GM23338 (cell line): Measurements from ENCODE around the gene ELFN1. TPM values are rescaled to one million over a fixed set of nuclear protein-coding genes. Genes with fewer than 3 reads are reported as not detected.

Experiments used
- ATAC-seq: fragments of 200-7000 bp; cut with Tn5 transposase; 3 replicates; pipeline ENCODE4 v1.9.1; 2020
- DNase-seq: peaks from one replicate; pipeline ENCODE4 v3.0.0-alpha.2; 2015; ENCODE audit warnings: low spot score
- H2AFZ ChIP-seq: fragments of 200-600 bp; sonication (generic); 2 replicates; pipeline ENCODE4 v1.8.0; 2016; ENCODE audit warnings: antibody characterized with exemption, mild to moderate bottlenecking, moderate library complexity
- H3F3A ChIP-seq: fragments of 200-600 bp; sonication (generic); replicated peaks from 2 replicates; pipeline ENCODE4 v1.8.0; 2017; ENCODE audit warnings: antibody characterized with exemption, mixed run types, low read depth
- H3K27ac ChIP-seq: fragments of 200-600 bp; sonication (generic); 2 replicates; pipeline ENCODE4 v1.6.1; 2016; ENCODE audit warnings: low read depth
- H3K27me3 ChIP-seq: fragments of 200-600 bp; sonication (generic); 2 replicates; pipeline ENCODE4 v1.8.0; 2016; ENCODE audit warnings: mild to moderate bottlenecking, mixed run types, moderate library complexity; ENCODE audit not compliant: insufficient read depth
- H3K36me3 ChIP-seq: fragments of 200-600 bp; sonication (generic); 2 replicates; pipeline ENCODE4 v1.8.0; 2016; ENCODE audit warnings: mild to moderate bottlenecking; ENCODE audit not compliant: insufficient read depth
- H3K4me1 ChIP-seq: fragments of 200-600 bp; sonication (generic); 2 replicates; pipeline ENCODE4 v1.8.0; 2016; ENCODE audit warnings: mild to moderate bottlenecking, moderate library complexity; ENCODE audit not compliant: insufficient read depth
- H3K4me2 ChIP-seq: fragments of 200-600 bp; sonication (generic); 2 replicates; pipeline ENCODE4 v1.7.1; 2017; ENCODE audit warnings: mixed run types
- H3K4me3 ChIP-seq: fragments of 200-600 bp; sonication (generic); 2 replicates; pipeline ENCODE4 v1.6.1; 2016; ENCODE audit warnings: mixed run types
- H3K79me2 ChIP-seq: fragments of 200-600 bp; sonication (generic); replicated peaks from 2 replicates; pipeline ENCODE4 v1.8.0; 2017; ENCODE audit warnings: mild to moderate bottlenecking; ENCODE audit not compliant: insufficient read depth
- H3K9me2 ChIP-seq: fragments of 200-600 bp; sonication (generic); 2 replicates; pipeline ENCODE4 v1.8.0; 2017; ENCODE audit not compliant: insufficient read depth
- H4K20me1 ChIP-seq: fragments of 200-600 bp; sonication (generic); replicated peaks from 2 replicates; pipeline ENCODE4 v1.8.0; 2017; ENCODE audit warnings: mild to moderate bottlenecking; ENCODE audit not compliant: insufficient read depth
- H3K27ac Mint-ChIP-seq: 2 replicates; pipeline ENCODE4 v1.8.0; 2020; ENCODE audit warnings: inconsistent platforms, mild to moderate bottlenecking, moderate library complexity, mixed read lengths
- H3K27me3 Mint-ChIP-seq: 3 replicates; pipeline ENCODE4 v1.8.0; 2022; ENCODE audit warnings: low read depth, mild to moderate bottlenecking, moderate library complexity, mixed read lengths, inconsistent platforms; ENCODE audit not compliant: insufficient read depth, poor library complexity
- H3K36me3 Mint-ChIP-seq: 3 replicates; pipeline ENCODE4 v1.8.0; 2021; ENCODE audit warnings: low read depth, mild to moderate bottlenecking, inconsistent platforms, moderate library complexity, mixed read lengths
- H3K4me1 Mint-ChIP-seq: 3 replicates; pipeline ENCODE4 v1.8.0; 2020; ENCODE audit warnings: mild to moderate bottlenecking, inconsistent platforms, mixed read lengths
- H3K4me3 Mint-ChIP-seq: 3 replicates; pipeline ENCODE4 v1.8.0; 2021; ENCODE audit warnings: moderate library complexity, mild to moderate bottlenecking, inconsistent platforms, mixed read lengths
- H3K9me3 Mint-ChIP-seq: 3 replicates; pipeline ENCODE4 v1.8.0; 2020; ENCODE audit warnings: moderate library complexity, mild to moderate bottlenecking, inconsistent platforms, mixed read lengths
- CREB1 ChIP-seq: fragments of 250-450 bp; sonication (Bioruptor Pico); IDR thresholded peaks from 2 replicates; pipeline ENCODE4 v1.5.0; 2020; ENCODE audit warnings: low read depth, mild to moderate bottlenecking, moderate library complexity
- NANOG ChIP-seq: IDR thresholded peaks from 2 replicates; pipeline ENCODE4 v1.6.1; 2016; ENCODE audit warnings: antibody characterized with exemption, borderline replicate concordance
- POLR2AphosphoS5 ChIP-seq: IDR thresholded peaks from 2 replicates; pipeline ENCODE4 v1.6.1; 2016; ENCODE audit warnings: antibody characterized with exemption, low read depth
- STAT1 ChIP-seq: IDR thresholded peaks from one replicate; pipeline ENCODE4 v1.6.1; 2016; ENCODE audit warnings: antibody characterized with exemption; ENCODE audit not compliant: unreplicated experiment
- ZNF331 ChIP-seq: fragments of 250-450 bp; sonication (Bioruptor Pico); IDR thresholded peaks from 2 replicates; pipeline ENCODE4 v1.5.0; 2020; ENCODE audit warnings: low read depth, mild to moderate bottlenecking, moderate library complexity
- polyA plus RNA-seq: library from polyadenylated mRNA; unstranded; fragments of >200 nt; fragmentation: Nextera tagmentation; extraction: Ambion mirVana; gene quantifications from 2 replicates; pipeline ENCODE4 v1.2.1, GENCODE V29; 2016
- total RNA-seq: library from RNA; depleted of rRNA; stranded (reverse); fragments of >200 nt; shearing (Covaris generic); gene quantifications from 2 replicates; pipeline ENCODE4 v1.2.3, GENCODE V29; 2014
- TF ChIP-seq, protein P1 (sequence below), 2 experiments: fragments of 200-600 bp in 1 of 2; sonication (generic) in 1 of 2; conservative IDR thresholded peaks; 2 replicates each; pipeline versions ENCODE4 v1.5.1 to v1.6.1; 2016 to 2017; ENCODE audit warnings: antibody characterized with exemption in 2 of 2, low read depth in 2 of 2, mild to moderate bottlenecking in 2 of 2, moderate library complexity in 1 of 2
- TF ChIP-seq, protein P2 (sequence below): IDR thresholded peaks from one replicate; pipeline ENCODE4 v1.6.1; 2018; ENCODE audit warnings: antibody characterized with exemption; ENCODE audit not compliant: unreplicated experiment
- TF ChIP-seq, protein P3 (sequence below): IDR thresholded peaks from 2 replicates; pipeline ENCODE4 v1.6.1; 2016; ENCODE audit warnings: antibody characterized with exemption

ELFN1 gene
- total and polyA plus RNA-seq, 2 experiments from 2014 or later: 0.08 to 3.5 TPM

DNA sequence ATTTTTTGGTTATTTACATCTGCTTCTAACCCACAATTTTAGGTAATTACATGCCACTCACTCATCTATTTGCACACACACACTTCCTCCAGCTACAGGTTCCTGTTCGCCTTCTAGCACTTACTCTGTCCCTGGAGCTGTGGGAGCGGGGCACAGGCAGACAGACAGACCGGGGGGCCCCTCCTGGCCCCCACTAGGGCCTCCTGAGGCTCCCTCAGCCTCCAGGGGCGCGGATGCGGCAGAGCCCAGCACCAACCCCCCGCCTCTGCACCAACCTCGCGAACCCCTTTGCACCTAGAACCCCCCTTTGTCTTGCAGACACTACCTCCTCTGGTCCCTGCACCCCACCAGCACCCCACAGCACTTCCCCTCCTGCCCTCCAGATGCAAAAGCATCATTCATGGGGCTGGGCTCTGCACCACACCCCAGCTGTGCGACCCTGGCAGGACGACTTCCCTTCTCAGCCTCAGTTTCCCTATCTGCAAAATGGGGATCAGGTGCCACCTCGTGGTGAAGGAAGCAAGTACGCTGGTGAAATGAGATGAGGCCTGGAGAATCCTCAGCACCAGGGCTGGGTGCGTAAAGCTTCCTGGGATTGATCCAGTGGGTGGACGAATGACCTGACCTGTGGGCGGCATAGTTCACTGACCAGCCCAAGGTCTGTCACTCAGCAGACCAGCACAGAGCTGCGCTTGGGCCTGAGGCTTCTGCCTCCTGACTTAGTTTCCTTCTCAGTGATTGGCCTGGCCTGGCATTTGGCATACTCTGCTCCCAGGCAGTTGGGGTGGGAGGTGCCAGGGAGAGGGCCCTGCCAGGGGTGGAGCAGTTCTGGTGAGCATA, 37.9 kb downstream of the ELFN1 start:
- Histone ChIP-seq H4K20me1 (no peaks in the 10 kb centered on the region), H3K27me3 (no peaks in the 10 kb centered on the region), H3K9me2 (no peaks in the 10 kb centered on the region), H2AFZ (no peak overlapping the region), H3K27ac (no peak overlapping the region), H3K4me2 (no peak overlapping the region), H3K4me1 (peaks cover 24% of the 10 kb centered on the region; the same call in 1 of the 2 replicates), H3K36me3 (peaks cover 3% of the 10 kb centered on the region; the same call in 1 of the 2 replicates), H3K79me2 (no peaks in the 10 kb centered on the region), H3F3A (no peaks in the 10 kb centered on the region), H3K4me3 (no peak overlapping the region)
- H3K9me3 Mint-ChIP-seq: peaks cover 21% of the 10 kb centered on the region
- peaks cover 13% of the 10 kb centered on the region for H3K27me3 Mint-ChIP-seq
- ATAC-seq (no peak), DNase-seq (no peak)
- no peak for TF ChIP-seq POLR2AphosphoS5
- TF ChIP-seq, protein P1, sequence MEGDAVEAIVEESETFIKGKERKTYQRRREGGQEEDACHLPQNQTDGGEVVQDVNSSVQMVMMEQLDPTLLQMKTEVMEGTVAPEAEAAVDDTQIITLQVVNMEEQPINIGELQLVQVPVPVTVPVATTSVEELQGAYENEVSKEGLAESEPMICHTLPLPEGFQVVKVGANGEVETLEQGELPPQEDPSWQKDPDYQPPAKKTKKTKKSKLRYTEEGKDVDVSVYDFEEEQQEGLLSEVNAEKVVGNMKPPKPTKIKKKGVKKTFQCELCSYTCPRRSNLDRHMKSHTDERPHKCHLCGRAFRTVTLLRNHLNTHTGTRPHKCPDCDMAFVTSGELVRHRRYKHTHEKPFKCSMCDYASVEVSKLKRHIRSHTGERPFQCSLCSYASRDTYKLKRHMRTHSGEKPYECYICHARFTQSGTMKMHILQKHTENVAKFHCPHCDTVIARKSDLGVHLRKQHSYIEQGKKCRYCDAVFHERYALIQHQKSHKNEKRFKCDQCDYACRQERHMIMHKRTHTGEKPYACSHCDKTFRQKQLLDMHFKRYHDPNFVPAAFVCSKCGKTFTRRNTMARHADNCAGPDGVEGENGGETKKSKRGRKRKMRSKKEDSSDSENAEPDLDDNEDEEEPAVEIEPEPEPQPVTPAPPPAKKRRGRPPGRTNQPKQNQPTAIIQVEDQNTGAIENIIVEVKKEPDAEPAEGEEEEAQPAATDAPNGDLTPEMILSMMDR (conservative IDR thresholded peaks at IDR 0.05; ENCODE audit: low read depth in 2 of 2): peak; percentile 44 to 69
- no peak overlapping the region for H3K27ac Mint-ChIP-seq
- H3K4me1 Mint-ChIP-seq: peaks cover 37% of the 10 kb centered on the region
- peaks cover 19% of the 10 kb centered on the region; the same call in 2 of the 3 replicates for H3K36me3 Mint-ChIP-seq
- H3K4me3 Mint-ChIP-seq: no peak overlapping the region

DNA sequence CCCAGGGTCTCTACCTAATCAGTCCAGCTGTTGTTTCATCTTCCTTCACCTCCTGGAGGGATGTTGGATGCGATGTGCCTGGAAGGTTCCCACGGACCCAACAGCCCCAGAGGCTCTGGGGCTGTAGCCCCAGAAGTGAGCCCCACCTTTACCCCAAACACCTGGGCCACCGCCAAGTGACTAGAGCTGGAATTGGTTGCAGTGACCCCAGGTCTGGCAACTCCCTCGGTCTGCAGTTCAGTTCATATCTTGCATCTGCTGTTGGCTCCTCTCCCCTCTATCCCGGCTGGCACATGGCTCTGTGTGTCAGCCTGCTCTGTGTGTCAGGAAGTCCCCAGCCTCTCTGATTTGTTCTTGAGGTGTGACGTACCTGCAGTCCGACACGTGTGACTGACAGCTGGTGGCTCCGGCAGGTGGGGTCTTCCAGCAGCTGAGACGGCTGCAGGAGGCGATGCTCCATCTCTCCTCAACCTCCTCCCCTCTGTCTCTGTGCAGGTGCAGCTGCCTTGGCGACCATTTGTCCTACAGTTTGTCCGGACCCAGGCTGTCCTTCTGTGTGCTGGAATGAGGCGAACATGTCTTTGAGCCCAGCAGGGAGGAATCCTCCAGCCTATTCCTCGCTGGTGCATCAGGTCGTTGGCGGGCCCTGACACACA, 38.6 kb downstream of the ELFN1 start:
- H3K27me3 Mint-ChIP-seq: peaks cover 10% of the 10 kb centered on the region
- no peaks in the 10 kb centered on the region for H3K27me3 ChIP-seq
- ATAC-seq: no peak
- TF ChIP-seq POLR2AphosphoS5: no peak
- TF ChIP-seq, protein P2, sequence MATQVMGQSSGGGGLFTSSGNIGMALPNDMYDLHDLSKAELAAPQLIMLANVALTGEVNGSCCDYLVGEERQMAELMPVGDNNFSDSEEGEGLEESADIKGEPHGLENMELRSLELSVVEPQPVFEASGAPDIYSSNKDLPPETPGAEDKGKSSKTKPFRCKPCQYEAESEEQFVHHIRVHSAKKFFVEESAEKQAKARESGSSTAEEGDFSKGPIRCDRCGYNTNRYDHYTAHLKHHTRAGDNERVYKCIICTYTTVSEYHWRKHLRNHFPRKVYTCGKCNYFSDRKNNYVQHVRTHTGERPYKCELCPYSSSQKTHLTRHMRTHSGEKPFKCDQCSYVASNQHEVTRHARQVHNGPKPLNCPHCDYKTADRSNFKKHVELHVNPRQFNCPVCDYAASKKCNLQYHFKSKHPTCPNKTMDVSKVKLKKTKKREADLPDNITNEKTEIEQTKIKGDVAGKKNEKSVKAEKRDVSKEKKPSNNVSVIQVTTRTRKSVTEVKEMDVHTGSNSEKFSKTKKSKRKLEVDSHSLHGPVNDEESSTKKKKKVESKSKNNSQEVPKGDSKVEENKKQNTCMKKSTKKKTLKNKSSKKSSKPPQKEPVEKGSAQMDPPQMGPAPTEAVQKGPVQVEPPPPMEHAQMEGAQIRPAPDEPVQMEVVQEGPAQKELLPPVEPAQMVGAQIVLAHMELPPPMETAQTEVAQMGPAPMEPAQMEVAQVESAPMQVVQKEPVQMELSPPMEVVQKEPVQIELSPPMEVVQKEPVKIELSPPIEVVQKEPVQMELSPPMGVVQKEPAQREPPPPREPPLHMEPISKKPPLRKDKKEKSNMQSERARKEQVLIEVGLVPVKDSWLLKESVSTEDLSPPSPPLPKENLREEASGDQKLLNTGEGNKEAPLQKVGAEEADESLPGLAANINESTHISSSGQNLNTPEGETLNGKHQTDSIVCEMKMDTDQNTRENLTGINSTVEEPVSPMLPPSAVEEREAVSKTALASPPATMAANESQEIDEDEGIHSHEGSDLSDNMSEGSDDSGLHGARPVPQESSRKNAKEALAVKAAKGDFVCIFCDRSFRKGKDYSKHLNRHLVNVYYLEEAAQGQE: no peak
- TF ChIP-seq ZNF331 (CRISPR knock-in tag): no peak
- TF ChIP-seq CREB1: no peak
- no peak for TF ChIP-seq STAT1
- TF ChIP-seq, protein P3, sequence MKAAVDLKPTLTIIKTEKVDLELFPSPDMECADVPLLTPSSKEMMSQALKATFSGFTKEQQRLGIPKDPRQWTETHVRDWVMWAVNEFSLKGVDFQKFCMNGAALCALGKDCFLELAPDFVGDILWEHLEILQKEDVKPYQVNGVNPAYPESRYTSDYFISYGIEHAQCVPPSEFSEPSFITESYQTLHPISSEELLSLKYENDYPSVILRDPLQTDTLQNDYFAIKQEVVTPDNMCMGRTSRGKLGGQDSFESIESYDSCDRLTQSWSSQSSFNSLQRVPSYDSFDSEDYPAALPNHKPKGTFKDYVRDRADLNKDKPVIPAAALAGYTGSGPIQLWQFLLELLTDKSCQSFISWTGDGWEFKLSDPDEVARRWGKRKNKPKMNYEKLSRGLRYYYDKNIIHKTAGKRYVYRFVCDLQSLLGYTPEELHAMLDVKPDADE: no peak
- no peak for TF ChIP-seq NANOG
- TF ChIP-seq, protein P1 (conservative IDR thresholded peaks at IDR 0.05; ENCODE audit: low read depth in 2 of 2): no peak

More for the DNA sequence above, 38.6 kb downstream of the ELFN1 start:
- H2AFZ ChIP-seq: no peak overlapping the region
- no peak for DNase-seq
- no peak overlapping the region for H3K4me3 ChIP-seq
- peaks cover 39% of the 10 kb centered on the region for H3K4me1 Mint-ChIP-seq
- H3K36me3 Mint-ChIP-seq: peaks cover 14% of the 10 kb centered on the region; the same call in 2 of the 3 replicates
- H3F3A ChIP-seq: no peaks in the 10 kb centered on the region
- H3K27ac Mint-ChIP-seq: no peak overlapping the region
- H3K4me1 ChIP-seq: peaks cover 24% of the 10 kb centered on the region
- H3K36me3 ChIP-seq: peaks cover 3% of the 10 kb centered on the region; the same call in 1 of the 2 replicates
- H3K4me2 ChIP-seq: no peak overlapping the region
- no peaks in the 10 kb centered on the region for H4K20me1 ChIP-seq
- no peaks in the 10 kb centered on the region for H3K9me2 ChIP-seq
- H3K4me3 Mint-ChIP-seq: no peak overlapping the region
- H3K27ac ChIP-seq: no peak overlapping the region
- no peaks in the 10 kb centered on the region for H3K79me2 ChIP-seq
- peaks cover 15% of the 10 kb centered on the region for H3K9me3 Mint-ChIP-seq
